MCF 10A (cell line): ENCODE results near the gene DAB1. TPM values are rescaled to one million over a fixed set of nuclear protein-coding genes. Genes with fewer than 3 reads are reported as not detected.

ENCODE experiments used
- BruUV-seq: library from RNA; stranded (reverse); fragments of 400-500 nt; replicated peaks from 2 replicates; lab custom pipeline; 2021; lab: Mats Ljungman, UMichigan
- CTCF ChIA-PET: fragments of 300-600 bp; sonication (Branson Sonifier 250); formaldehyde crosslinking; extraction: SDS; loops from one replicate; lab custom pipeline; 2021; ENCODE audit warnings: antibody characterized with exemption, inconsistent platforms; lab: Yijun Ruan, JAX
- POLR2A ChIA-PET: fragments of 300-600, 350-650 bp; sonication (Branson Sonifier 250); formaldehyde crosslinking; extraction: SDS; loops from one replicate; lab custom pipeline; 2020; ENCODE audit warnings: antibody characterized with exemption, inconsistent platforms; lab: Yijun Ruan, JAX
- DNase-seq: peaks from one replicate; pipeline ENCODE4 v3.0.0-alpha.2; 2018; ENCODE audit not compliant: unreplicated experiment
- H3K27ac Mint-ChIP-seq: one replicate; pipeline ENCODE4 v1.8.0; 2022; ENCODE audit warnings: mild to moderate bottlenecking, low read depth, mixed read lengths; ENCODE audit not compliant: unreplicated experiment
- H3K27me3 Mint-ChIP-seq: one replicate; pipeline ENCODE4 v1.8.0; 2022; ENCODE audit warnings: mixed read lengths; ENCODE audit not compliant: insufficient read depth, unreplicated experiment
- H3K36me3 Mint-ChIP-seq: one replicate; pipeline ENCODE4 v1.8.0; 2022; ENCODE audit warnings: mild to moderate bottlenecking, moderate library complexity, mixed read lengths; ENCODE audit not compliant: insufficient read depth, unreplicated experiment
- H3K4me1 Mint-ChIP-seq: one replicate; pipeline ENCODE4 v1.8.0; 2022; ENCODE audit warnings: mixed read lengths; ENCODE audit not compliant: insufficient read depth, unreplicated experiment
- H3K4me3 Mint-ChIP-seq: one replicate; pipeline ENCODE4 v1.8.0; 2022; ENCODE audit warnings: mild to moderate bottlenecking, moderate library complexity, mixed read lengths; ENCODE audit not compliant: unreplicated experiment
- H3K9me3 Mint-ChIP-seq: one replicate; pipeline ENCODE4 v1.8.0; 2022; ENCODE audit warnings: mixed read lengths; ENCODE audit not compliant: unreplicated experiment
- intact Hi-C: fragments of 100-400 bp; cut with micrococcal nuclease; formaldehyde crosslinking; loops from 2 replicates; pipeline ENCODE4 v1.14.1; 2022
- total RNA-seq: library from RNA; stranded (reverse); gene quantifications from 2 replicates; pipeline ENCODE4 v1.2.3, GENCODE V29; 2022
- TF ChIP-seq, protein P1 (sequence below): fragments of 200-600 bp; IDR thresholded peaks from one replicate; pipeline ENCODE4 v1.8.0; 2022; ENCODE audit warnings: antibody characterized with exemption, mild to moderate bottlenecking; ENCODE audit not compliant: unreplicated experiment

The DAB1 gene
- total RNA-seq, 1 experiment from 2014 or later = not detected

DNA sequence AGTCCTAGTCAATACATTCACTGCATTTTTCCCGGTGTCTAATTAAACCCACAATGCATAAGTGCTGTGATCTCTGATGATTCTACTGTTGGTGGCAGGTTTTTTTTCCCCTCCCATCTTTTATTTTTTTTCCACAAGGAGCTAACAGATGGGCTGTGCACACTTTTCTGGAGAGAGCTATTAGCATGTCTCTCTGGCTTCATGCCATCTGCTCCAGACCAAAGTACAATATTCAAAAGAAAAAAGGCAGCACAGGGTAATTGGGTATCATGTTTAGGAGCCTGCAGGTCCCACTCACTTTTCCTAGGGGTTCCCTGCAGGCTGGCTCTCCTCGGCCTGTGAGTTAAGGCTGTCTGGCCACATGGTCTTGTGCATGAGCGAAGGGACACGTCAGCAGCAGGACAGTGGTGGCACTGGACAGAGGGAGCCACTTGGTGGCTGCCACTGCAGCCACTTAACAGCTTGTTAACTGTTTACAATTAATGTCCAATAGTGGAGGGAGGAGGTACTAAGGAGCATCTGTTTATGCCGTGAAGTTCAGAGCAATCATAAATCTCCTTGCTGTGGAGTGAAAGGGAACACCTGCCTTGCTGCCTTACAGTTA, 404.5 kb downstream of the DAB1 start:
- Mint-ChIP-seq H3K27me3 (no peaks in the 10 kb centered on the region), H3K4me1 (no peaks in the 10 kb centered on the region), H3K4me3 (no peak overlapping the region), H3K27ac (no peak overlapping the region), H3K9me3 (no peaks in the 10 kb centered on the region), H3K36me3 (no peaks in the 10 kb centered on the region)
- POLR2A ChIA-PET = no interaction called here
- CTCF ChIA-PET = interaction anchor here (0.6 kb wide), 1 partner anchor 137 kb away, joined by 3 read pairs; no protein-coding TSS in a partner anchor
- no peak for DNase-seq
- BruUV-seq = no TSS peak
- TF ChIP-seq, protein P1, sequence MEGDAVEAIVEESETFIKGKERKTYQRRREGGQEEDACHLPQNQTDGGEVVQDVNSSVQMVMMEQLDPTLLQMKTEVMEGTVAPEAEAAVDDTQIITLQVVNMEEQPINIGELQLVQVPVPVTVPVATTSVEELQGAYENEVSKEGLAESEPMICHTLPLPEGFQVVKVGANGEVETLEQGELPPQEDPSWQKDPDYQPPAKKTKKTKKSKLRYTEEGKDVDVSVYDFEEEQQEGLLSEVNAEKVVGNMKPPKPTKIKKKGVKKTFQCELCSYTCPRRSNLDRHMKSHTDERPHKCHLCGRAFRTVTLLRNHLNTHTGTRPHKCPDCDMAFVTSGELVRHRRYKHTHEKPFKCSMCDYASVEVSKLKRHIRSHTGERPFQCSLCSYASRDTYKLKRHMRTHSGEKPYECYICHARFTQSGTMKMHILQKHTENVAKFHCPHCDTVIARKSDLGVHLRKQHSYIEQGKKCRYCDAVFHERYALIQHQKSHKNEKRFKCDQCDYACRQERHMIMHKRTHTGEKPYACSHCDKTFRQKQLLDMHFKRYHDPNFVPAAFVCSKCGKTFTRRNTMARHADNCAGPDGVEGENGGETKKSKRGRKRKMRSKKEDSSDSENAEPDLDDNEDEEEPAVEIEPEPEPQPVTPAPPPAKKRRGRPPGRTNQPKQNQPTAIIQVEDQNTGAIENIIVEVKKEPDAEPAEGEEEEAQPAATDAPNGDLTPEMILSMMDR = no peak
- intact Hi-C loops = no loop called here

DNA sequence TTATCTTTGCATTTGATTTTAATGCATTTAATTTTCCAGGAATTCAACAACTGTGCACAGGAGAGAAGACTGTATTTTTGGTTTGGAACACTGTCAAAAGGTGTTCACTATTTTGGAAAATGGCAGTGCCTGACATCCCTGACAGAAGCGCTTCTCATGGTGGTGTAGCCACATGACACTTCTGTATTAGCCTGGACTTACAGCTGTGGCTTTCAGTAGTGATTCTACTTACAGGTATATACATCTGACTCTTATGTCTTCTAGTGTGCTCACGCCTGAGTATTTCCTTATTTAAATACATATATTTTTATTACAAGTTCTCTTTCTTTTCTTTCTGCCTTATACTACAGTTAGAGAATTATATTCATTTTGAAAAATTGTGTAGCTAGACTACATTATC, 405.7 kb downstream of the DAB1 start:
- H3K9me3 Mint-ChIP-seq = no peaks in the 10 kb centered on the region
- no peaks in the 10 kb centered on the region for H3K4me1 Mint-ChIP-seq
- CTCF ChIA-PET = no interaction called here
- no peaks in the 10 kb centered on the region for H3K27me3 Mint-ChIP-seq
- DNase-seq = no peak
- H3K27ac Mint-ChIP-seq = no peak overlapping the region
- POLR2A ChIA-PET = no interaction called here
- TF ChIP-seq, protein P1 = no peak
- no peaks in the 10 kb centered on the region for H3K36me3 Mint-ChIP-seq
- BruUV-seq = no TSS peak
- H3K4me3 Mint-ChIP-seq = no peak overlapping the region
- intact Hi-C loops = no loop called here

DNA sequence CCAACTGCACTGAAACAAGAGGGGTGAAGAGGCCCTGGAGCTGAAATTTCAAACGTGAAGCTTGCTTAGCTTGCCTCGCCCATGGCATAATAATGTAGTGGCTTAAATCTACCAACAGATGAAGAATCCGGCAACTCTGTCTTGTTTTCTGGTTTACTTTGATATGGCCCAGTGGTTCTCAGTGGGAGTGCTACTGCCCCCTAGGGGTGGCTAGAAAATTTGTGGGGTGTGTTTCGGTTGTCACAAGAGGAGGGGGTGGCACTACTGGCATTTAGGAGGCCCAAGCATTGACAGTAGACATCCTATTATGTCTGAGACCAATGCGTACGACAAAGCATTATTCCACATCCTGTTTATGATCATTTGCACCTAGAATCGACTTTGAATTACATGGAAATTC, 406.1 kb downstream of the DAB1 start:
- Mint-ChIP-seq H3K36me3 (no peaks in the 10 kb centered on the region), H3K27ac (no peak overlapping the region), H3K4me1 (no peaks in the 10 kb centered on the region), H3K9me3 (no peaks in the 10 kb centered on the region), H3K4me3 (no peak overlapping the region), H3K27me3 (no peaks in the 10 kb centered on the region)
- ChIA-PET CTCF (no interaction called here), POLR2A (no interaction called here)
- BruUV-seq = no TSS peak
- TF ChIP-seq, protein P1 = no peak
- intact Hi-C loops = no loop called here
- DNase-seq = peak; percentile 24

DNA sequence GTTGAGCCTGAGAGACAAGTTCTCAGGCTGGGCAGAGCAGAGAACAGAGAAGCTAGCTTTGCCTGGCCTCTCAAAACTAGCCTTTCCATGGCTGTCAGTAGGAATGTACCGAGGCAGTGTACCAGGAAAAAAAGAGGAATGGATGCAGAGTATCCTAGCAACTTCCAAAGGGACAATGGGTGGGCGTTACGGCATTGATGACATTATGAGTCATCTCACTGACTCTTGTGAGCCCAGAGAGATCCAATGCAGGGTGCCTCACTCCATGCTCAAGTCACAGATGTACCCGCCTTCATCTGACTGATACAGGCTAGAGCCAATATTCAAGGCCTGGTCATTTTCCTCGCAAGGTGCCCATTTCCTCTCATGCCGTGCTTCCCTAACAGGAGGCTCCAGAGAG, 406.7 kb downstream of the DAB1 start:
- ChIA-PET POLR2A (no interaction called here), CTCF (no interaction called here)
- BruUV-seq = no TSS peak
- no peak for DNase-seq
- no peak overlapping the region for H3K4me3 Mint-ChIP-seq
- H3K9me3 Mint-ChIP-seq = no peaks in the 10 kb centered on the region
- intact Hi-C loops = no loop called here
- no peaks in the 10 kb centered on the region for H3K27me3 Mint-ChIP-seq
- H3K27ac Mint-ChIP-seq = no peak overlapping the region
- no peaks in the 10 kb centered on the region for H3K4me1 Mint-ChIP-seq
- no peaks in the 10 kb centered on the region for H3K36me3 Mint-ChIP-seq
- TF ChIP-seq, protein P1 = no peak
